Activated naive CD4-positive, alpha-beta T cell treated with anti-CD3 and anti-CD28 coated beads, Interleukin-2, amount 50 U/mL, for 72 hours (primary cell): ENCODE results near the gene SEC14L1. TPM values are rescaled to one million over a fixed set of nuclear protein-coding genes. Genes with fewer than 3 reads are reported as not detected.
A peak's percentile ranks its signal among the peaks of the same experiment; 100 is the strongest.
"Not testable (repeated sequence)": the region's sequence is repeated elsewhere in the genome, so short reads cannot be mapped to it uniquely, and the experiment has no call there.

Experiments used
- ATAC-seq, 2 donors: fragments of 150-1000 bp; cut with Tn5 transposase; 2 replicates each; pipeline ENCODE4 v1.10.0; 2021; ENCODE audit warnings: mild to moderate bottlenecking in 2 of 2, moderate library complexity in 2 of 2
- DNase-seq, 2 donors: peaks; one replicate each; pipeline ENCODE4 v3.0.0; 2021 to 2022; ENCODE audit warnings: low spot score in 2 of 2
- H3K27ac Mint-ChIP-seq, 2 donors: one replicate each; pipeline ENCODE4 v1.8.0; 2022; ENCODE audit warnings: mild to moderate bottlenecking in 2 of 2, mixed read lengths in 2 of 2
- H3K36me3 Mint-ChIP-seq, 2 donors: one replicate each; pipeline ENCODE4 v1.8.0; 2022; ENCODE audit warnings: mixed read lengths in 2 of 2
- H3K9me3 Mint-ChIP-seq, 2 donors: one replicate each; pipeline ENCODE4 v1.8.0; 2022; ENCODE audit warnings: mixed read lengths in 2 of 2
- total RNA-seq, 2 donors: library from RNA; stranded (reverse); gene quantifications; one replicate each; pipeline ENCODE4 v1.2.3, GENCODE V29; 2022

Gene SEC14L1
- total RNA-seq, 2 donors from 2014 or later, result 53.4 to 103 TPM

DNA sequence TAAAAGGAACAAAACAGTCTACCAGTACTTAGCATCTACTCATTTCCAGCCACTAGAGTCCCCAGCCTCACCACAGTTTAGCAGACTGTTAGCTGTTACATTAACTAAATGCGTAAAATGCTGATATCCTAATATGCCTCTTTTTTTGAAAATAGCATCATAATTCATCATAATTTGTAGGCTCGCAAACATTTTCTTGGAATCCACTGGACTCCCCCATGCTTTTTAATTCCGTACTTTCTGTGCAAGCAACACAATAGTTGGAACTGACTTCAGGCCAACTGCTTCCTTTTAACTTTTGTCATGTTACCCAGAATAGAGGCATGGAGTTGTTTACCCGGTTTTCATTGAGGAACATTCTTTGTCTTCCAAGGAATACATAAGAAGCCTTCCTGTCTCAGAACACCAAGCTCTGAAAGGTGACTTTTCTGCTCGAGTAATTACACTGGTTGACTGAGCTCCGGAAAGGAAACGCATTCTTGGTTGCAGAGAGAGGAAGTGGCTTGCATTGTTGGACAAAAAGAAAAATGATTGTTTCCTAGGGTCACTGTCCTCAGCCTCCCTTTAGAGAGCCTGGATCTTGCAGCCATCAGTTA is 30.9 kb upstream of the SEC14L1 start:
- Mint-ChIP-seq H3K9me3 (no peaks in the 10 kb centered on the region), H3K36me3 (peaks cover 0 to 6% of the 10 kb centered on the region in 2 donors), H3K27ac (no peak overlapping the region)
- ATAC-seq (no peak), DNase-seq (no peak)

- H3K36me3 Mint-ChIP-seq, DNase-seq, H3K9me3 Mint-ChIP-seq, ATAC-seq: not testable (repeated sequence)
- H3K27ac Mint-ChIP-seq, result peak overlapping the region in 1 of 2 donors; percentile 58
Measured at GRCh38 chr17:77111165-77111933, 29.4 kb upstream of the SEC14L1 start.

DNA sequence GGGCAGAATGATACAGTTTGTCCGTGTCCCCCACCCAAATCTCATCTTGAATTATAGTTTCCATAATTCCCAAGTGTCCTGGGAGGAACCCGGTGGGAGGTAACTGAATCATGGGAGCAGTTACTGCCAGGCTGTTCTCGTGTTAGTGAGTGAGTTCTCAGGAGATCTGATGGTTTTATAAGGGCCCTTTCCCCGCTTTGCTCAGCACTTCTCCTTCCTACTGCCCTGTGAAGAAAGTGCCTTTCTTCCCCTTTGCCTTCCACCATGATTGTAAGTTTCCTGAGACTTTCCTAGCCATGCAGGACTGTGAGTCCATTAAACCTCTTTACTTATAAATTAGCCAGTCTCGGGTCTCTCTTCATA is 28.9 kb upstream of the SEC14L1 start:
- ATAC-seq (no peak), DNase-seq (no peak)
- Mint-ChIP-seq H3K27ac (no peak overlapping the region), H3K36me3 (peaks cover 0 to 6% of the 10 kb centered on the region in 2 donors), H3K9me3 (no peaks in the 10 kb centered on the region)

GRCh38 chr17:77115510-77115909 is 25.3 kb upstream of the SEC14L1 start:
- ATAC-seq, result no peak
- Mint-ChIP-seq H3K36me3 (no peaks in the 10 kb centered on the region), H3K27ac (no peak overlapping the region), H3K9me3 (no peaks in the 10 kb centered on the region)
- no peak for DNase-seq

DNA sequence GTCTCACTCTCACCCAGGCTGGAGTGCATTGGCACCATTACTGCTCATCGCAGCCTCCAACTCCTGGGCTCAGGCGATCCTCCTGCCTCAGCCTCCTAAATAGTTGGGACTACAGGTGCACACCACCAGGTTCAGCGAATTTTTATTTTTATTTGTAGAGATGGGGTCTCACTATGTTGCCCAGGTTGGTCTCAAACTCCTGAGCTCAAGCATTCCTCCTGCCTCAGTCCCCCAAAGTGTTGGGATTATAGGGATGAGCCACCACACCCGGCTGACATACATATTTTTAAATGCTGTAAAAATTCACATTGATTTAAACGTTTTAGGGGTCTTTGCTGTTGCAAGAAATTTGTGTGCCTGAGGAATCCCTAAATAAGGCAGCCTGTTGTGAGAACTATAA is 24.8 kb upstream of the SEC14L1 start:
- DNase-seq, result no peak
- no peaks in the 10 kb centered on the region for H3K9me3 Mint-ChIP-seq
- H3K27ac Mint-ChIP-seq, result no peak overlapping the region
- ATAC-seq, result no peak
- H3K36me3 Mint-ChIP-seq, result no peaks in the 10 kb centered on the region

- Mint-ChIP-seq H3K27ac (no peak overlapping the region), H3K9me3 (no peaks in the 10 kb centered on the region), H3K36me3 (no peaks in the 10 kb centered on the region)
- ATAC-seq (no peak), DNase-seq (no peak)
Measured at GRCh38 chr17:77116371-77116860, 24.4 kb upstream of the SEC14L1 start.

DNA sequence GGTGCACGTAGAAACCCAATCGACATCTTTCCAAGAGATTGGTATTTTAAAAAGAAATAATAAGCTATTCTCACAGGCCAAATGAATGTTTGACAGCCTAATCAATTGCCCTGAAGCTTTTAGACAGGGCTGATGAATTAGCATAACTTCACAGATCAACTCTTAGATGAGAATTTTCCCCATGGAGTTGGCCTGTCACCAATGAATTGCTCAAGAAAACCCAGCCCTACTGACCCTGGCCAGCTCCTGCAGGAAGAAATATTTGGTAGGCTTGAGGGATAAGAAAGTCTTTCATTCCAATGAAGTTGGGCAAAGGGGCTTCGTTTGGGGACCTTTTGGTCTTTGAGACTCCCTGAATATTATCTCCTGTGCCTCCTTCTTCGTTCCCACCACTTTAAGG is 23.4 kb upstream of the SEC14L1 start:
- Mint-ChIP-seq H3K27ac (no peak overlapping the region), H3K36me3 (peaks cover 0 to under 1% of the 10 kb centered on the region in 2 donors), H3K9me3 (no peaks in the 10 kb centered on the region)
- DNase-seq (no peak), ATAC-seq (no peak)

DNA sequence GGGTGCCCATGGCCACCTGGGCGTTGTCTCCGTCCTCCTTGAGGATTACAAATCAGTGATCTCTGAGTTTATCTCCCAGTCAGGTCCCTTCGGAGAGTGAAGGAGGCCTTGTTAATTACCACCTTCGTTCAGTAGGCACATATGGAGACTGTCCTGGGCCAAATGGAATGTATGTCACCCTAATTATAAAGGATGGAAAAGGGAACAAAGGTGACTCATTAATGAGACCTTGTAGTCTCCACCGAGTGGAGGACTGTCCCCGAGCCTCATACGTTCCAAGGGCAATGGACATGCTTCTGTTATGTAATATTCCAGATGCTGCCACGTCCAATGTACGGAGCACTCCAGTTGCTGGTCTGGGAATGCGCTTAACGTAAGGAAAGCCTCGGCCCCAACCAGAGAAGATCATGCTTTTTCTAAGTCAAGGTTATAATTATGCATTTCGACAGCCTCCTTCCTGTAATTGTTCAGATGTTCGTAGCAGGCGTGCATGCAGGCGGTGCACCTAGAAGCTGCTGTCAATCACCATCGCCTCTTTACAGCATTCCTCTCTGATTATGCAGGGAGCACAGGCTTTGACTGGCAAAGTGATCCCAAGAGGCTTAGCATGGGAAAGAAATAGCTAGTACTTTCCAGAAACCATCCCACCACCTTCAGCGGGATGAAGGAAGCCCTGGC is 22.4 kb upstream of the SEC14L1 start:
- DNase-seq, result no peak
- H3K27ac Mint-ChIP-seq, result no peak overlapping the region
- no peaks in the 10 kb centered on the region for H3K9me3 Mint-ChIP-seq
- no peak for ATAC-seq
- H3K36me3 Mint-ChIP-seq, result peaks cover 0 to 5% of the 10 kb centered on the region in 2 donors

- Mint-ChIP-seq H3K9me3 (no peaks in the 10 kb centered on the region), H3K36me3 (peaks cover 0 to 5% of the 10 kb centered on the region in 2 donors), H3K27ac (no peak overlapping the region)
- DNase-seq (no peak), ATAC-seq (no peak)
Measured at GRCh38 chr17:77119668-77120301, 21.0 kb upstream of the SEC14L1 start.

GRCh38 chr17:77120868-77121267 is 19.9 kb upstream of the SEC14L1 start:
- H3K36me3 Mint-ChIP-seq, result peaks cover 0 to 5% of the 10 kb centered on the region in 2 donors
- no peak for DNase-seq
- H3K9me3 Mint-ChIP-seq, result no peaks in the 10 kb centered on the region
- no peak for ATAC-seq
- H3K27ac Mint-ChIP-seq, result peak overlapping the region; percentile 35 to 69

DNA sequence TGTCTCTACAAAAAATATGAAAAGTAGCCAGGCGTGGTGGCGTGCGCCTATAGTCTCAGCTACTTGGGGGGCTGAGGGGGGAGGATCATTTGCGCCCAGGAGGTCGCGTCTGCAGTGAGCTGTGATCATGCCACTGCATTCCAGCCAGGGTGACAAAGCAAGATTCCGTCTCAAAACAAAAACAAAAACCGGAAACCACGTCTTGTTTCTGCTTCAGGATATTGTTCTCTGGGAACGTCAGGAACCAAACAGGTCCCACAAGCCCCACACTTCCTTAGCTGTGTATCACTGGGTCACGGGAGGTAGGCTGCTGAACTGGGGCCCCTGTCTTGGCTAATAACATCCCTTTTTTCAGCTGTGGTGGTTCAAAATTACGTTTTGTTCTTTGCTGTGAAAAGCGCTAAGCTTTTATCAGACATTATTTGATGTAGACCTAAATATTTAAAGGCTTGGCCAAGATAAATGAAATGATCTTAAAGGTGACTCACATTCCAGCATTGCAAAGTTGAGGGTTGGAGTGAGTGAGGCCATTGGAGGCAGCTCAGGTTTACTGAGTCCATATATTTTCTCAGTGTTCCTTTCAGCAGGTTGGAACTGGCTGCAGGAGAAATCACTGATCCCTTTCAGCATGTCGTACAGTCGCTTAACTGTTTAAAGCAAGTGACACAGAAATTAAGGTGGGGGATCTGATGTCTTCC is 16.4 kb upstream of the SEC14L1 start:
- H3K9me3 Mint-ChIP-seq, result no peaks in the 10 kb centered on the region
- ATAC-seq (no peak), DNase-seq (no peak)
- no peak overlapping the region for H3K27ac Mint-ChIP-seq
- H3K36me3 Mint-ChIP-seq, result peaks cover 0 to 5% of the 10 kb centered on the region in 2 donors

- Mint-ChIP-seq H3K36me3 (peaks cover 0 to 5% of the 10 kb centered on the region in 2 donors), H3K9me3 (no peaks in the 10 kb centered on the region), H3K27ac (peak overlapping the region in 1 of 2 donors; percentile 36)
- DNase-seq (no peak), ATAC-seq (no peak)
Measured at GRCh38 chr17:77125432-77125901, 15.3 kb upstream of the SEC14L1 start.

GRCh38 chr17:77126519-77126918 is 14.2 kb upstream of the SEC14L1 start:
- Mint-ChIP-seq H3K27ac (peak overlapping the region in 1 of 2 donors; percentile 36), H3K36me3 (peaks cover 0 to 5% of the 10 kb centered on the region in 2 donors), H3K9me3 (no peaks in the 10 kb centered on the region)
- no peak for DNase-seq
- no peak for ATAC-seq

DNA sequence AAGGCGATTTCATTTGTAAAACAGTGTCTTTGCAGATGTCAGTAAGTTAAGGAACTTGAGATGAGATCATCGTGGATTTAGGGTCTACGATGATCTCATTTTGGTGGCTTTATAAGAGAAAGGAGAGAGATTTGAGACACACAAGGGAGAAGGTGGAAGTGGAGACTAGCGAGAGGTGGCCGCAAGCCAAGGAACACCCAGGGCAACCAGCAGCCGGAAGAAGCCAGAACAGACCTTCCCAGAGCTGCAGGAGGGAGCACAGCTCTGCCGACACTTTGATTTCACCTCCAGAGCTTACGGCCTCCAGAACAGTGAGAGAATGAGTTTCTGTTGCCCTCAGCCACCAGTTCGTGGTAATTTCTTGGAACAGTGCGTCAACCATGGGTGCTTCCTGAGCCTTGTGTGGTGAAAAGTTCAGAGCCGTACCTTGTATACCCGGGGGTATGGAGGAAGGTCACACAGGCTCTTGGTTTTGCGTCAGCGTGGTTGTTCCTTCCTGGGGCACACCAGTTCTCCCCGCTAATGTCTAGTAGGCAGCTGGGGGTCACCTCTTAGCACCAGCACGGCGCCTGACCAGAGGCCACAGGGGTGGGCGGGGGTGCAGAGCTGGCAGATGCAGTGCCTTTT is 12.9 kb upstream of the SEC14L1 start:
- H3K36me3 Mint-ChIP-seq, result peaks cover 0 to under 1% of the 10 kb centered on the region in 2 donors
- DNase-seq (peak; percentile 64 to 84), ATAC-seq (peak; percentile 95 to 97)
- H3K9me3 Mint-ChIP-seq, result no peaks in the 10 kb centered on the region
- peak overlapping the region; percentile 88 to 97 for H3K27ac Mint-ChIP-seq

- Mint-ChIP-seq H3K9me3 (no peaks in the 10 kb centered on the region), H3K36me3 (no peaks in the 10 kb centered on the region), H3K27ac (peak overlapping the region in 1 of 2 donors; percentile 88)
- DNase-seq, result no peak
- ATAC-seq, result no peak
Measured at GRCh38 chr17:77128896-77129567, 11.7 kb upstream of the SEC14L1 start.
